ENCODE data around the gene SLC48A1.

SLC48A1 gene

GRCh38 chr12:47785036-47785886 is 12.2 kb downstream of the SLC48A1 start:
- DNase-seq (ENCODE audit: extremely low read depth, low read depth): no peak
- no peak for TF ChIP-seq CTCF (IDR thresholded peaks at IDR 0.05; ENCODE audit: low read depth, low read length)

GRCh38 chr12:47785887-47786661 is 13.0 kb downstream of the SLC48A1 start:
- no peak for TF ChIP-seq CTCF (IDR thresholded peaks at IDR 0.05; ENCODE audit: low read depth, low read length)
- no peak for DNase-seq (ENCODE audit: extremely low read depth, low read depth)

GRCh38 chr12:47786662-47787280 is 13.7 kb downstream of the SLC48A1 start:
- DNase-seq (ENCODE audit: extremely low read depth, low read depth): no peak
- no peak for TF ChIP-seq CTCF (IDR thresholded peaks at IDR 0.05; ENCODE audit: low read depth, low read length)

- no peak for TF ChIP-seq CTCF (IDR thresholded peaks at IDR 0.05; ENCODE audit: low read depth, low read length)
- DNase-seq (ENCODE audit: extremely low read depth, low read depth): no peak
These were observed 14.7 kb downstream of the SLC48A1 start for GRCh38 chr12:47787596-47788319.

- no peak for TF ChIP-seq CTCF (IDR thresholded peaks at IDR 0.05; ENCODE audit: low read depth, low read length)
- no peak for DNase-seq (ENCODE audit: extremely low read depth, low read depth)
These were observed 16.1 kb downstream of the SLC48A1 start for GRCh38 chr12:47789141-47789540.

- no peak for DNase-seq (ENCODE audit: extremely low read depth, low read depth)
- TF ChIP-seq CTCF (IDR thresholded peaks at IDR 0.05; ENCODE audit: low read depth, low read length): no peak
These were observed 16.9 kb downstream of the SLC48A1 start for GRCh38 chr12:47789712-47790489.

Measured in AG09319 (cell line).